ENCODE measurements around the gene FGFR2.

FGFR2 gene

DNA sequence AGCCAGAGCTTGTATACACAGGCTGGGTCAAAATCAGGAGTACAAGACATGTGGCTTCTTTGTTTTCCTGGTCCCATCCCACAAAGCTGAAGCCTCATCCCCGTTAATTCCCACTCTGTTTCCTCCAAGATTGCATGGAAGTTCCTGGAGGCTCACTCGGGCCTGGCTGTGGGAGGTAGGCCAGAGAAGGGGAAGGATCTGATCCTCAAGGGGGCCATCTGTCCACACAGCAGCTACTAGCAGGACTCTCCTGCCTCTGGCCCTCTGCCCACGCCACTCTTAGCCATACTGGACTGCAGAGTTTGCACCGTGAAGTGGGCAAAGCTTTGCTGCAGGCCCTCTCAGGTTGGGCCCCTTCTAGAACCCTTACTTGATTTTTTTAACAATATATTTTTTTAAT, 160.6 kb downstream of the FGFR2 start:
- Histone ChIP-seq H3K27me3 (replicated peaks in 2 of 5; ENCODE audit: control insufficient read depth in 4 of 5, insufficient read depth in 5 of 5, low read length in 4 of 5) (no peaks in the 10 kb centered on the region), H3K27ac (ENCODE audit: insufficient read depth in 1 of 2, low read depth in 1 of 2, low read length in 2 of 2, poor library complexity in 1 of 2, severe bottlenecking in 2 of 2) (no peak overlapping the region), H3K4me3 (ENCODE audit: control insufficient read depth in 1 of 7, extremely low read depth in 1 of 7, insufficient read depth in 4 of 7, low read depth in 2 of 7, low read length in 6 of 7) (no peak overlapping the region), H3K4me1 (ENCODE audit: control extremely low read depth in 1 of 4, control insufficient read depth in 4 of 4, insufficient read depth in 4 of 4, low read length in 3 of 4) (peaks cover 0 to 8% (median 0%) of the 10 kb centered on the region in 4 experiments), H3K36me3 (ENCODE audit: control insufficient read depth in 4 of 4, insufficient read depth in 4 of 4, low read length in 3 of 4) (no peaks in the 10 kb centered on the region), H3K9me3 (ENCODE audit: control extremely low read depth in 1 of 5, control insufficient read depth in 4 of 5, insufficient read depth in 2 of 5, low read depth in 1 of 5, low read length in 4 of 5) (no peaks in the 10 kb centered on the region)
- POLR2A ChIA-PET: no interaction called here
- CTCF ChIA-PET: no interaction called here
- 62% methylated on average over 4 of the region's 4 CpGs for WGBS (ENCODE audit: insufficient coverage)
- no peak for DNase-seq

DNA sequence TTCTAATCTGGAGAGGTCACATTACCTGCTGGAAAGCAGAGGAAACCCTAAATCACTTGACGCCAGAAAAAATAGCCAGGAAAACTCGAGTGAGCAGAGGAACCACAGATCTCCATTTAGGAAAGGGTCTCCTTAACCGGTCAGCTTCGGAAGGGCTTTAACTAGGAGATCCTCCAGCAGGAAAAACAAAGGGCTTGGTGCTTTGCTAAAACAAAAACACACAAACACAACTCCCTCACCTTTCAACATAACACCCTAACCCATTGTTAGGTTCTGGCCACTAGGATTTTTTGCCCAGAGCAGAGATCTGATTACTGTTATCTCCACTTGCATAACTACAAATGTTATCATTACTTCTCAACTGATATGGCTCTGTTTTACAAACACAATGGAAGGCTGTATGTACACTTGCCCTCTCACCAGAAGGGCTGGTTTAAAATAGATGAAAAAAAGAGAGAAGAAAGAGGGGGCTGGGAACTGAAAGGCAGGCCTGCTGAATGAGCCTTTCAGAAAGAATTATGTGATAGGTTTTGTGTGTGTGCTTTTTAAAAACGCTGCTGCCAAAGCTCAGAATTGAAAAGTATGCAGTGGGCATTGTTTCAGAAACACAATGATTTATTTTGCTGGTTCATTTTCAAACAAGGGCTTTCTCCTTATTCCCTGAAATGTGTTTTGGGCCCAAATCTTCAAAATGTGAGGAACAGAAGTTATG, 161.5 kb downstream of the FGFR2 start:
- DNase-seq: no peak
- Histone ChIP-seq H3K4me3 (ENCODE audit: control insufficient read depth in 1 of 7, extremely low read depth in 1 of 7, insufficient read depth in 4 of 7, low read depth in 2 of 7, low read length in 6 of 7) (no peak overlapping the region), H3K36me3 (ENCODE audit: control insufficient read depth in 4 of 4, insufficient read depth in 4 of 4, low read length in 3 of 4) (no peaks in the 10 kb centered on the region), H3K9me3 (ENCODE audit: control extremely low read depth in 1 of 5, control insufficient read depth in 4 of 5, insufficient read depth in 2 of 5, low read depth in 1 of 5, low read length in 4 of 5) (no peaks in the 10 kb centered on the region), H3K4me1 (ENCODE audit: control extremely low read depth in 1 of 4, control insufficient read depth in 4 of 4, insufficient read depth in 4 of 4, low read length in 3 of 4) (peaks cover 0 to 8% (median 0%) of the 10 kb centered on the region in 4 experiments), H3K27ac (ENCODE audit: insufficient read depth in 1 of 2, low read depth in 1 of 2, low read length in 2 of 2, poor library complexity in 1 of 2, severe bottlenecking in 2 of 2) (no peak overlapping the region), H3K27me3 (replicated peaks in 2 of 5; ENCODE audit: control insufficient read depth in 4 of 5, insufficient read depth in 5 of 5, low read length in 4 of 5) (no peaks in the 10 kb centered on the region)
- 65% methylated on average over 5 of the region's 5 CpGs for WGBS (ENCODE audit: insufficient coverage)
- POLR2A ChIA-PET: no interaction called here
- CTCF ChIA-PET: no interaction called here

DNA sequence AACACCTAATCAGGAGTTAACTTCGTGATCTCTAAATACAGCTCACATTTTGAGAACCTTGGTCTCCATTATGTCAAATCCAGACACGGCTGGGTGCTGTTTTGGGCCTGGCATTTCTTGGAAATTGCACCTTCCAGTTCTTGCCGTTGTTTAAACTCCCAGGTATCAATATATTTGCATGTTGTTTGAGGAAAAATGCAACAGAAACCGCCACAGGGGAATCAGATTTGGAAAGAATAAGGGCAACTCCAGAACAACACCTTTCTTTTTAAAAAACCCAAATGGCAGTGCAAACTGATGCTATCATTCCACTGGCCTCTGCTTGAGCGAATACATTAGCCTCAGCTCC, 162.0 kb downstream of the FGFR2 start:
- DNase-seq: no peak
- no peaks in the 10 kb centered on the region for H3K27me3 ChIP-seq (replicated peaks in 2 of 5; ENCODE audit: control insufficient read depth in 4 of 5, insufficient read depth in 5 of 5, low read length in 4 of 5)
- H3K27ac ChIP-seq (ENCODE audit: insufficient read depth in 1 of 2, low read depth in 1 of 2, low read length in 2 of 2, poor library complexity in 1 of 2, severe bottlenecking in 2 of 2): no peak overlapping the region
- ChIA-PET CTCF (no interaction called here), POLR2A (no interaction called here)
- H3K4me1 ChIP-seq (ENCODE audit: control extremely low read depth in 1 of 4, control insufficient read depth in 4 of 4, insufficient read depth in 4 of 4, low read length in 3 of 4): peaks cover 0 to 8% (median 0%) of the 10 kb centered on the region in 4 experiments
- no peak overlapping the region for H3K4me3 ChIP-seq (ENCODE audit: control insufficient read depth in 1 of 7, extremely low read depth in 1 of 7, insufficient read depth in 4 of 7, low read depth in 2 of 7, low read length in 6 of 7)
- 94% methylated on average over 3 of the region's 5 CpGs for whole genome bisulfite sequencing (ENCODE audit: insufficient coverage)
- no peaks in the 10 kb centered on the region for H3K9me3 ChIP-seq (ENCODE audit: control extremely low read depth in 1 of 5, control insufficient read depth in 4 of 5, insufficient read depth in 2 of 5, low read depth in 1 of 5, low read length in 4 of 5)
- H3K36me3 ChIP-seq (ENCODE audit: control insufficient read depth in 4 of 4, insufficient read depth in 4 of 4, low read length in 3 of 4): no peaks in the 10 kb centered on the region

DNA sequence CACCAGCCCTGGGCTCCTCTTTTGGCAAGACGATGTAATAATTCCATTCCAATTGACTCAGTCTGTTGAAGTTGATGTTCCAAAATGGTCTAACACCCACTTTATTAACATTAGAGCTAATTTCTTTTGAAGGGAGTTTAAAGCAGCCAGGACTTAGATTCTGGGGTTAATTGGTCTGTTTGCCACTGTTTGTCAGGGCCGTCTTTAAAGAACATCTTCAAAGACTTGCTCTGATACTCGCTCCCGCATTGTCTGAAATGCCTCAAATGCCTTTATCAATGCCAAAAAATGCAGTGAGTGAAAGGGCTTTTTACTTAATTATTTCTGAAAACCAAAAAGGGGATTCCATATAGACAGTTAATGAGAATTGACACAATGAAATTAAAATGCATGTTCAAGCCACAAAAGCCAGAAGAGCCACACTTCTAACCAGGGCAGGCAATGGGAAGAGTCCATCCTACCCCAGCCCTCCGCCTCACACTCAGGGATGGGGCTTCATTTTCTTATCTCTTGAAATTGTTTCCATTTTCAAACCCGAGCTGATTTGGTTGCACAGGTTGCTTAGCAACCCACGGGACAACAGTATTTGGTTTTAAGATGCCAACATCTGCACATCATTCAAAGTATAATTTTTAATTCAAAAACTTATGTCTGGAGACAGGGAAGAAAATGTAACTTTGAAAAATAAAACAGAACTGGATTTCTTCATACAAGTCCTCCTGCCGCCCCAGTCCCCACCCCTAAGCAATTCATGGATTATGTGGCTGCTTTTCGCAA, 163.0 kb downstream of the FGFR2 start:
- Histone ChIP-seq H3K27me3 (replicated peaks in 2 of 5; ENCODE audit: control insufficient read depth in 4 of 5, insufficient read depth in 5 of 5, low read length in 4 of 5) (no peaks in the 10 kb centered on the region), H3K9me3 (ENCODE audit: control extremely low read depth in 1 of 5, control insufficient read depth in 4 of 5, insufficient read depth in 2 of 5, low read depth in 1 of 5, low read length in 4 of 5) (no peaks in the 10 kb centered on the region), H3K4me3 (ENCODE audit: control insufficient read depth in 1 of 7, extremely low read depth in 1 of 7, insufficient read depth in 4 of 7, low read depth in 2 of 7, low read length in 6 of 7) (no peak overlapping the region), H3K36me3 (ENCODE audit: control insufficient read depth in 4 of 4, insufficient read depth in 4 of 4, low read length in 3 of 4) (no peaks in the 10 kb centered on the region), H3K4me1 (ENCODE audit: control extremely low read depth in 1 of 4, control insufficient read depth in 4 of 4, insufficient read depth in 4 of 4, low read length in 3 of 4) (peaks cover 0 to 8% (median 0%) of the 10 kb centered on the region in 4 experiments), H3K27ac (ENCODE audit: insufficient read depth in 1 of 2, low read depth in 1 of 2, low read length in 2 of 2, poor library complexity in 1 of 2, severe bottlenecking in 2 of 2) (no peak overlapping the region)
- peak in 1 of 3 donors; percentile 28 for DNase-seq
- ChIA-PET CTCF (no interaction called here), POLR2A (no interaction called here)
- 91% methylated on average over 4 of the region's 9 CpGs for WGBS (ENCODE audit: insufficient coverage)

DNA sequence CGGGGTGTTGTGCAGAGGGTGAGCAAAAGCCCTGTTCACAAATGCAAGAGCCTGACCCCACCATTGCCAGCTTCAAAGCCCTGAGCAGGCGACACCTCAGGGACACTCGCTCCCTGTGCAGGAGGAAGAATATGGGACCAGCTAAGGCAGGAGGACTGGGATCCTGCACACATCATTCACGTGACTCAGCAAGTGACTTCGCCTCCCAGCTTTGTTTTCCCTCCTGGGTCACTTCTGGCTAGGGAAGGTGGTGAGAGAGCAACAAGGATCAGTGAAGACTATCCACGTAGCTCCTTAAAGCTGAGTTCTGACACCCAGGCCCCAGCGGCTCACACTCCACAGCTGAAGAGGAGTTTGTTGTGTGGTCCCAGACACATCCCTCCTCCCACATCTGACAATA, 164.3 kb downstream of the FGFR2 start:
- H3K4me3 ChIP-seq (ENCODE audit: control insufficient read depth in 1 of 7, extremely low read depth in 1 of 7, insufficient read depth in 4 of 7, low read depth in 2 of 7, low read length in 6 of 7): no peak overlapping the region
- H3K9me3 ChIP-seq (ENCODE audit: control extremely low read depth in 1 of 5, control insufficient read depth in 4 of 5, insufficient read depth in 2 of 5, low read depth in 1 of 5, low read length in 4 of 5): no peaks in the 10 kb centered on the region
- peaks cover 0 to 8% (median 0%) of the 10 kb centered on the region in 4 experiments for H3K4me1 ChIP-seq (ENCODE audit: control extremely low read depth in 1 of 4, control insufficient read depth in 4 of 4, insufficient read depth in 4 of 4, low read length in 3 of 4)
- H3K27ac ChIP-seq (ENCODE audit: insufficient read depth in 1 of 2, low read depth in 1 of 2, low read length in 2 of 2, poor library complexity in 1 of 2, severe bottlenecking in 2 of 2): no peak overlapping the region
- POLR2A ChIA-PET: no interaction called here
- no peaks in the 10 kb centered on the region for H3K27me3 ChIP-seq (replicated peaks in 2 of 5; ENCODE audit: control insufficient read depth in 4 of 5, insufficient read depth in 5 of 5, low read length in 4 of 5)
- CTCF ChIA-PET: no interaction called here
- H3K36me3 ChIP-seq (ENCODE audit: control insufficient read depth in 4 of 4, insufficient read depth in 4 of 4, low read length in 3 of 4): no peaks in the 10 kb centered on the region
- DNase-seq: no peak
- 92% methylated on average over 4 of the region's 7 CpGs for WGBS (ENCODE audit: insufficient coverage)

DNA sequence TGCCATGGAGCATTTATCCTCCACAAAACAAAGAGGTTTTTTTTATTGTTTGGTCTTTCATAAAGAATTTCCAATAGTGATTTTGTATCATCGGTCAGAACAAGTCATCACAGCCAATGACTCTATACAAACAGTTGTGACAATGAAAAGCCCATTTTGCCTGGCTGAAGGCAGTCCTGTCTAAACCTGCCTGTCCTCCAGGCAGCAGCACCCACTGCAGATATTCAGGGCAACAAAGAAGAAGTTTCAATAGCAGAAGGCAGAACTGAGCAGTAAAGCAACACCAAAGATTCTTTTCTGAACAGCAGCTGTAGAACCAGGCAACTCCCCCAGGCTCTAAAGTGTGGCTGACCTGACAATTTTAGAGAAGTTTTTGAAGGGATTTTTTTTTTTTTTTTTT, 169.4 kb downstream of the FGFR2 start:
- no peak overlapping the region for H3K4me3 ChIP-seq (ENCODE audit: control insufficient read depth in 1 of 7, extremely low read depth in 1 of 7, insufficient read depth in 4 of 7, low read depth in 2 of 7, low read length in 6 of 7)
- H3K4me1 ChIP-seq (ENCODE audit: control extremely low read depth in 1 of 4, control insufficient read depth in 4 of 4, insufficient read depth in 4 of 4, low read length in 3 of 4): peaks cover 0 to 6% (median 0%) of the 10 kb centered on the region in 4 experiments
- POLR2A ChIA-PET: no interaction called here
- WGBS (ENCODE audit: insufficient coverage): 88% methylated on average over 1 of the region's 1 CpG
- no peaks in the 10 kb centered on the region for H3K36me3 ChIP-seq (ENCODE audit: control insufficient read depth in 4 of 4, insufficient read depth in 4 of 4, low read length in 3 of 4)
- H3K27ac ChIP-seq (ENCODE audit: insufficient read depth in 1 of 2, low read depth in 1 of 2, low read length in 2 of 2, poor library complexity in 1 of 2, severe bottlenecking in 2 of 2): no peak overlapping the region
- DNase-seq: peak in 1 of 3 donors; percentile 10
- no peaks in the 10 kb centered on the region for H3K27me3 ChIP-seq (replicated peaks in 2 of 5; ENCODE audit: control insufficient read depth in 4 of 5, insufficient read depth in 5 of 5, low read length in 4 of 5)
- CTCF ChIA-PET: interaction anchor here (0.6 kb wide), 1 partner anchor 232 kb away, joined by 3 read pairs; no protein-coding TSS in a partner anchor
- H3K9me3 ChIP-seq (ENCODE audit: control extremely low read depth in 1 of 5, control insufficient read depth in 4 of 5, insufficient read depth in 2 of 5, low read depth in 1 of 5, low read length in 4 of 5): no peaks in the 10 kb centered on the region
